IPS-18c (cell line): ENCODE results near the gene DMRTC1.
"Not testable (repeated sequence)": the region's sequence is repeated elsewhere in the genome, so short reads cannot be mapped to it uniquely, and the experiment has no call there.

ENCODE experiments used
- H3K4me3 ChIP-seq: 2 replicates; pipeline ENCODE4 v1.7.0; 2013; ENCODE audit warnings: low read depth, mild to moderate bottlenecking, low read length, moderate library complexity; ENCODE audit not compliant: insufficient read depth
- H3K9me3 ChIP-seq: one replicate; pipeline ENCODE4 v1.6.1; 2013; ENCODE audit warnings: mild to moderate bottlenecking, low read length, moderate library complexity; ENCODE audit not compliant: control insufficient read depth, insufficient read depth

The DMRTC1 gene

DNA sequence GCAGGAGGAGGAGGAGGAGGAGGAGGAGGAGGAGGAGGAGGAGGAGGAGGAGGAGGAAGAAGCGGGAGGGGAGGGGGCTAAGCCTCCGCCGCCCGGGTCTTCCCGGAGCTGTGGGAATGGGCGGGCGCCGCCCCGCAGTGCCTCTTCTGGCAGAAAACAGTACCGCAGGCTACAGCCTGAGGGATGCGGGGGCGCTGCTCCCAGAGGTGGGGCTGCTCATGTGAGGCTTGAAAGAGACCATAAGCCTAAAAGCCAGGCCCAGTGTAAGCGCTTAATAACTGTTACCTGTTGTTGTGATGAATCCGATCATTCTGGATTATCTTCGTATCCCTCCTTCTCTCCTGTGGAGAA lies at the start of gene DMRTC1:
TSS of gene DMRTC1 (minus strand) at position 19 of the 351 bp plus-strand sequence. CDS start 68,143 bp downstream, outside the sequence.
- not testable (repeated sequence) for H3K4me3 ChIP-seq, H3K9me3 ChIP-seq

DNA sequence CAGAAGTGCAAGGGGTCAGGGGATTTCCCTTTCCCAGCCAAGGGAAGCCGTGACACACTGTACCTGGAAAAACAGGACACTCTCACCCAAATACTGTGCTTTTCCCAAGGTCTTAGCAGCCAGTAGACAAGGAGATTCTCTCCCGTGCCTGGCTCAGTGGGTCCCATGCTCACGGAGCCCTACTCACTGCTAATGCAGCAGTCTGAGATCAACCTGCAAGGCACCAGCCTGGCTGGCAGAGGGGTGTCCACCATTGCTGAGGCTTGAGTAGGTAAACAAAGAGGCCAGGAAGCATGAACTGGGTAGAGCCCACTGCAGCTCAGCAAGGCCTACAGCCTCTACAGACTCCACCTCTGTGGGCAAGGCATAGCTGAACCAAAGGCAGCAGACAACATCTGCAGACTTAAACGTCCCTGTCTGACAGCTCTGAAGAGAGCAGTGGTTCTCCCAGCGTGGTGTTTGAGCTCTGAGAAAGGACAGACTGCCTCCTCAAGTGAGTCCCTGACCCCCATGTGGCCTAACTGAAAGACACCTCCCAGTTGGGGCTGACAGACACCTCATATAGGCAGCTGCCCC lies 37.3 kb upstream of the DMRTC1 start:
- H3K4me3 ChIP-seq, H3K9me3 ChIP-seq: not testable (repeated sequence)

DNA sequence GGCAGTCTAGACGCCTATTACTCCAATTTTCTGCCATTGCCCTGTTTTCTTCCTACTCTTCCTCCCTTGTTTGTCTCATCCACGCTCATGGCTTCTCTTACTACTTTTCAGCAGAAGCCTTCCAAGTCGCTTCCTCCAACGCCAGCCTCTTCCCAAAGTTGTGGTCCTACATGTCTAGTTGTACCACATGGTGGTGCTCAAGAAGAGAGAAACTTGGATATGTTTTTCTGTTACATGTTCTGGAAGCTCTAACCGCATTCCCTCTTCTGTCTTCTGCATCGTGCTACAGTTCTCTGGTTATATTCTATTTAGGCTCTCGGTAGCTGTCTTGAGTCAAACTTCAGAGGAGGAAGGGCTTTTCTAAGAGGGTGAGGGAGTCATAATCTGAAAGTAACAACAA lies 31.2 kb upstream of the DMRTC1 start:
- not testable (repeated sequence) for H3K9me3 ChIP-seq, H3K4me3 ChIP-seq

- not testable (repeated sequence) for H3K4me3 ChIP-seq, H3K9me3 ChIP-seq
Observed at GRCh38 chrX:72971859-72972258, 28.2 kb upstream of the DMRTC1 start.

GRCh38 chrX:72959971-72960370 lies 16.3 kb upstream of the DMRTC1 start:
- H3K9me3 ChIP-seq, result not testable (repeated sequence)

DNA sequence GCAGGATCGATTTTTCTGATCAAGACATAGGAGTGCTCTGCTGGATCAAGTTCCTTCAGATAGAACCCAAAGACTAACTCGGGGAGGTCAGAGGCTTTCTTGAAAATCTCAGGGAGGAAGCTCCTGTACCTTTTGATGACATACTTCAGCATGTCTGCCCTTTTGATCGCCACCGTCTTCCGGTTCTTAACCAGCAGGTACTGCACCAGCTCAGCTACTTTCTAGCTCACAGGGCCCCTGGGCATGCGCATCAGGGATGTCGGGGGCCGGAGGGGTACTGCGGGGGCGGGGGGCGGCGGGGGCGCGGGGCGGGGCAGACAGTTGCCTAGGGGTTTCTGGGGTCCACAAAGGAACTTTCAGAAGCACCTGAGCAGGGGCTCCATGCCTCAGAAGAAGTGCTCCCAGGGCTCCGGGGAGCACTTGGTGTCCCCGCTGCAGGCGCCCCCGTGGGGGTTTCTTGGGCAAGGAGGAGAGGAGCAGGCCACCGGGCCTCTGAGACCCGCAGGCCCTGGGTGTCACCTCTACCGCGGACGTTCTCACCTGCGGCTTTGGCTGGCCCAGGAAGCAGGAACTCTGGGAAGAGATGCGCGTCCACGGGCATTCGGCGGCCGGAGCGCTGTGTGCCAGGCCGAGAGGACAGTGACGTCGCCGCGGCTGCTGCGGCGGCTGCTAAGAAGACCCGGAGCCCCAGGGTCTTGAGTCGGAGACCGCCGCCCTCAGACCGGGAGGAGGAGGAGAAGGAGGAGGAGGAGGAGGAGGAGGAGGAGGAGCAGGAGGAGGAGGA lies 410 bp downstream of the DMRTC1 start:
- H3K9me3 ChIP-seq, result not testable (repeated sequence)

More at GRCh38 chrX:72959971-72960370, 16.3 kb upstream of the DMRTC1 start:
- H3K4me3 ChIP-seq, result not testable (repeated sequence)

DNA sequence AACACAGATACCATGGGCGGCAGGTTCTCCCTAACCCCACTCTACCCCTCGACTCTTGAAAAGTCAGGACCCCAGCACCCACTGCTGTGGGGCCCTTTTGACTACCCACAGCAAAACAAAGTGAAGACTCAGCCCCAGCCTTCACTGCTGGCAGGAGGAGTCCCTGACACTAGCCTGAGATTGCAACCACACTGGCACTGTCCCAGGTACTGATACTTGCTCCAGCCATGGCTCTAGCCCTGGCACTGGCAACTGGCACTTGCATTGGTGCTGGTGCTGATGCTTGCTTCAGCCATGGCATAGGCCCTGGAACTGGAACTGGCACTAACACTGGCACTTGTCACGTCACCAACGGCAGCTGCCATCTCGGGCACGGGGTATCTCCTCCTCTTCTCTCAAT lies 1.4 kb downstream of the DMRTC1 start:
- H3K9me3 ChIP-seq, result not testable (repeated sequence)

More for the DNA sequence above, 410 bp downstream of the DMRTC1 start:
- H3K4me3 ChIP-seq, result not testable (repeated sequence)

GRCh38 chrX:72937906-72938305 lies 5.7 kb downstream of the DMRTC1 start, which contains the start of gene FAM236A:
Gene FAM236A, plus strand, starts transcription at chrX:72938206. Its CDS starts 57 bp downstream, at chrX:72938263.
- not testable (repeated sequence) for H3K9me3 ChIP-seq, H3K4me3 ChIP-seq

More for the DNA sequence above, 1.4 kb downstream of the DMRTC1 start:
- H3K4me3 ChIP-seq, result not testable (repeated sequence)

- H3K4me3 ChIP-seq, H3K9me3 ChIP-seq: not testable (repeated sequence)
Observed at GRCh38 chrX:72936882-72937455, 6.7 kb downstream of the DMRTC1 start.

GRCh38 chrX:72936455-72936854 lies 7.2 kb downstream of the DMRTC1 start:
- not testable (repeated sequence) for H3K9me3 ChIP-seq

GRCh38 chrX:72932283-72932682 lies 11.4 kb downstream of the DMRTC1 start:
- not testable (repeated sequence) for H3K4me3 ChIP-seq, H3K9me3 ChIP-seq

More at GRCh38 chrX:72936455-72936854, 7.2 kb downstream of the DMRTC1 start:
- not testable (repeated sequence) for H3K4me3 ChIP-seq

DNA sequence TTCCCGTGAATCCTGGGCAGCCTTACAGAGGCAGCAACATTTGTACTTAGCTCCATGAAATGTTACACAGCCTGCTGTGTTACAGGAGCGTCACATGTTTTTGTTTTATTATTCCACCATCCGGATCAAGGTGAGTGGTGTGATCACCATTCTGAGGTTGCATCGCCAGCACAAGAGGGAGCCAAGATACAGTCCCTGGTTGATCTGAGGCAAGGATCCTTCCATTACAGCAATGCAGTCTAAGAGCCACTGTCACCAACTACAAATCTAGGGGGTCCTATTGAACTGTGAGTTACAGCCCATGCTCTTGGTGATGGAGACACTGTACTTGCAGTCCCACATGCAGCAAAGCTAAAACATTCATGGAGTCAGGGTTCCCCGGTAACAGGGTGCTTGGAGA lies 27.5 kb downstream of the DMRTC1 start:
- not testable (repeated sequence) for H3K4me3 ChIP-seq, H3K9me3 ChIP-seq

DNA sequence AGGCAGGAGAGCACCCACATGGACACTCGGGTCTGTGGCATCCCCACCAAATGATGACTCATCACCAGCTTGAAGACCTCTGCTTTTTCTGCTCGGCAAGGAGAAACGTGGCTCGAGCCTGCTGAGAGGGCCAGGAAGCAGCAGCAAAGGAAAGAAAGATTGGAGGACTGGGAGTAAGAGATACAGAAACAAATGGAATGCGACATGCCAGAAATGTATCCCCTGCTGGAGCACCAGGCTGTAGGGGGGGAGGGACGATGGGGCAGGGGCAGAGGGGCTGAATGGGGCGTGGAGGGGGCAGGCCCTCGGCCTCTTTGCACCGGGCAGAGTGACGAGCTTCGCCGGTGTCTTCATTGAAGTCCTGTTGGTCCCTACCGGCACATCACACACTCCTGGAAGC lies 31.3 kb downstream of the DMRTC1 start, which contains the start of gene FAM236C:
TSS of gene FAM236C (plus strand) at position 301 of the 400 bp plus-strand sequence. CDS start 100 bp downstream, outside the sequence.
- H3K9me3 ChIP-seq, H3K4me3 ChIP-seq: not testable (repeated sequence)

- H3K9me3 ChIP-seq, H3K4me3 ChIP-seq: not testable (repeated sequence)
Observed at GRCh38 chrX:72889740-72890139, 53.9 kb downstream of the DMRTC1 start.

DNA sequence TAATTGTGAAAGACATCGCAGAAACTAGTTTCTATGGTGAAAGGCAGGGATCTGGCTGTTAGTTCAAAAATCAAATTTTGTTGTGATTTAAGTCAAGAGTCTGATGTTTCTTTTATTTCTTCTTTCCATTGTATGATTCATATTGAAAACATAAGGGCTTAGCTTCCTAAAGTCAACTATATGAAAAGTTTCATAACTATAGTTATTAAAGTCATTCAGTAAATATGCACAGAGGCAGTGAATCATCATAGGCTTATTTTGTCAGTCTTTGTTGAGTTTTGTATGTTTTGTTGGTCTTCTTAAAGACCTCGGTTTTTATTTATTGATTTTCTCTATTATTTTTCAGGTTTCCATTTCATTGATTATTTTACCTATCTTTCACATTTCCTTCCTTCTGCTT lies 60.7 kb downstream of the DMRTC1 start:
- H3K4me3 ChIP-seq, H3K9me3 ChIP-seq: not testable (repeated sequence)

DNA sequence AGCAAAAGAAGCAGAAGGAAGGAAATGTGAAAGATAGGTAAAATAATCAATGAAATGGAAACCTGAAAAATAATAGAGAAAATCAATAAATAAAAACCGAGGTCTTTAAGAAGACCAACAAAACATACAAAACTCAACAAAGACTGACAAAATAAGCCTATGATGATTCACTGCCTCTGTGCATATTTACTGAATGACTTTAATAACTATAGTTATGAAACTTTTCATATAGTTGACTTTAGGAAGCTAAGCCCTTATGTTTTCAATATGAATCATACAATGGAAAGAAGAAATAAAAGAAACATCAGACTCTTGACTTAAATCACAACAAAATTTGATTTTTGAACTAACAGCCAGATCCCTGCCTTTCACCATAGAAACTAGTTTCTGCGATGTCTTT lies 106.1 kb downstream of the DMRTC1 start:
- not testable (repeated sequence) for H3K4me3 ChIP-seq, H3K9me3 ChIP-seq

GRCh38 chrX:72830701-72831100 lies 112.9 kb downstream of the DMRTC1 start:
- not testable (repeated sequence) for H3K4me3 ChIP-seq, H3K9me3 ChIP-seq
